Jurkat, Clone E6-1 (cell line): ENCODE data around the gene GIGYF1.
A peak's percentile ranks its signal among the peaks of the same experiment; 100 is the strongest.
"Not testable (repeated sequence)": the region's sequence is repeated elsewhere in the genome, so short reads cannot be mapped to it uniquely, and the experiment has no call there.

Experiments used
- DNase-seq: peaks from one replicate; pipeline ENCODE4 v3.0.0-alpha.2; 2011; ENCODE audit warnings: low read depth, low spot score
- H3K4me3 ChIP-seq: 2 replicates; pipeline ENCODE4 v1.5.1; 2011; ENCODE audit warnings: mild to moderate bottlenecking, low read length, control low read depth, moderate library complexity

GIGYF1 gene

GRCh38 chr7:100711369-100711768 is 17.3 kb upstream of the GIGYF1 start:
- no peak overlapping the region for H3K4me3 ChIP-seq
- DNase-seq = no peak

GRCh38 chr7:100710452-100710851 is 16.4 kb upstream of the GIGYF1 start:
- no peak overlapping the region for H3K4me3 ChIP-seq
- DNase-seq = no peak

GRCh38 chr7:100708395-100708794 is 14.3 kb upstream of the GIGYF1 start:
- no peak overlapping the region for H3K4me3 ChIP-seq
- DNase-seq = no peak

GRCh38 chr7:100706672-100707311 is 12.7 kb upstream of the GIGYF1 start:
- no peak for DNase-seq
- peak overlapping the region; percentile 95 for H3K4me3 ChIP-seq

- H3K4me3 ChIP-seq = peak within 1 kb of the TSS; percentile 95
- DNase-seq = peak; percentile 96
These were observed 12.0 kb upstream of the GIGYF1 start, which contains the start of gene POP7 for GRCh38 chr7:100705753-100706671. TSS of gene POP7 (plus strand) at chr7:100706121. CDS start at chr7:100706831, 710 bp downstream.

GRCh38 chr7:100705320-100705752 is 11.3 kb upstream of the GIGYF1 start:
- DNase-seq = peak; percentile 44
- peak overlapping the region; percentile 95 for H3K4me3 ChIP-seq

GRCh38 chr7:100701089-100701488 is 7.0 kb upstream of the GIGYF1 start:
- H3K4me3 ChIP-seq, DNase-seq: not testable (repeated sequence)

- no peak for DNase-seq
- H3K4me3 ChIP-seq = no peak overlapping the region
These were observed 5.0 kb upstream of the GIGYF1 start for GRCh38 chr7:100699018-100699417.

- DNase-seq = no peak
- H3K4me3 ChIP-seq = no peak overlapping the region
These were observed 2.1 kb upstream of the GIGYF1 start for GRCh38 chr7:100696123-100696521.

- H3K4me3 ChIP-seq = peak overlapping the region; percentile 91
- no peak for DNase-seq
These were observed 545 bp downstream of the GIGYF1 start for GRCh38 chr7:100693312-100694097.

GRCh38 chr7:100692578-100692961 is 1.5 kb downstream of the GIGYF1 start:
- DNase-seq = no peak
- H3K4me3 ChIP-seq = peak overlapping the region; percentile 91

GRCh38 chr7:100691676-100692577 is 2.1 kb downstream of the GIGYF1 start:
- peak; percentile 68 for DNase-seq
- H3K4me3 ChIP-seq = peak overlapping the region; percentile 91

- no peak for DNase-seq
- no peak overlapping the region for H3K4me3 ChIP-seq
These were observed 4.6 kb downstream of the GIGYF1 start for GRCh38 chr7:100689230-100690135.

- no peak for DNase-seq
These were observed 5.7 kb downstream of the GIGYF1 start for GRCh38 chr7:100688326-100688860.

GRCh38 chr7:100687751-100688300 is 6.2 kb downstream of the GIGYF1 start:
- no peak overlapping the region for H3K4me3 ChIP-seq
- DNase-seq = no peak

More at GRCh38 chr7:100688326-100688860, 5.7 kb downstream of the GIGYF1 start:
- H3K4me3 ChIP-seq = no peak overlapping the region

GRCh38 chr7:100687261-100687660 is 6.8 kb downstream of the GIGYF1 start:
- no peak for DNase-seq
- H3K4me3 ChIP-seq = no peak overlapping the region

GRCh38 chr7:100686822-100687211 is 7.2 kb downstream of the GIGYF1 start:
- no peak for DNase-seq
- H3K4me3 ChIP-seq = no peak overlapping the region
